GM19193 (cell line): ENCODE measurements around the gene DHRS12.

ENCODE experiments used
- POLR2A ChIP-seq: IDR thresholded peaks from 4 replicates; pipeline ENCODE4 v1.6.1; 2011; ENCODE audit not compliant: insufficient read depth, insufficient read length; ENCODE audit errors: extremely low read depth

Gene DHRS12

DNA sequence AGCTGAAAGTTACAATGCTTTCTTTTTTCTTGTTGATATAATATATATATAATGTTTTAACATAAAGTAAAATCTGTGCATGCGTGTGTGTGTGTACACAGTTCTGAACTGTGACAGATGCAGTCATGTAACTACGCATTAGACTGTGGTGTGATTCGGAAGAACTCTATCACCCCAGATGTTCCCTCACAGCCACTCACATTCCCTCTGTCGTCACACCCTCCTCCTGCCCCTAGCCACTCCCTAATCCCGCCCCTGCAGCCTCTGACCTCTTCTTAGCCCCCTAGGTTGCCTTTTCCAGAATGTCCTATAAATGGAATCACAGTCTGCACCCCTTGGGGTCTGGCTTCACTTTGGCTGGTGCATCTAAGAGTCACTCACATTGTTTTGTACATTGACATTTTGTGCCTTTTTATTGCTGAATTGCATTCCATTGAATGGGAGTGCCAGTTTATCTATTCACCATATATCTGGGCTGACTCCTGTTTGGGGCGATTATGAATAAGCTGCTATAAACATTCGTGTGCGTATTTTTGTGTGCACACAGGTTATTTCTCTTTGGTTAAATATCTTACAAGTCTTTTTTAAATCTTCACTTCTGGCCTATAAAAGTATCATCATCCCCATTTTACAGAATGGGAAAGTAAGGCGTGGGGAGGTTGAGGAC, 20.4 kb downstream of the DHRS12 start:
- no peak for TF ChIP-seq POLR2A

DNA sequence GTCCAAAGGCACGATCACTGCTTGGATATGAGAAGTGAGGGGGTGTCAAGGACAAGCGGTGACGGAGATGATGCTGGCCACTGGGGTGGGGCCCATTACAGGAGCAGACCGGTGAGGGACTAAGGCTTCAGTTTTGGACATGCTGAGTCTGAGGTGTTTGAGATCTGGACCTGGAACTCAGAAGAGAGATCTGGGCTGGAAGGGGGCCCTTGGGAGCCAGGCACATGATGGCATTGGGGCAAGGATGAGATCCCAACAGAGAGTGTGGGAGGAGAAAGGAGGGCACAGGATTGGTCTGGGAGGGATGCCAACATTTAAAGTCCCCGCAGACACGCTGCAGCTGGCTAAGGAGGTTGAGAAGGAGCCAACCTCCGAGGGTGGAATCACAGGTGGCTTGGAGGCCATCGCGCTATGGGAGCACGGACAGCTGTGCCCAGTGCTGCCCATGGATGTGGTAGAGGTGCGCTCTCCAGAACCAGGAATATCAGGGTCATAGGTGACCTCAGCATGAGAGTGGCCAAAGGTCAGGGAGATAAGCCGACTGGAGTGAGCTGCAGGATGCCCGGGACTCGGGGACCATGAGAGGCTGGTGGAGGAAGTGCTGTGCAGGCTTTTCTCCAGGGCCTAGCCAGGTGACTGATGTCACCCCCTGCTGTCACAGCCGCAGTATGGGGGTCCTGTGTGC, 21.8 kb downstream of the DHRS12 start:
- no peak for TF ChIP-seq POLR2A

DNA sequence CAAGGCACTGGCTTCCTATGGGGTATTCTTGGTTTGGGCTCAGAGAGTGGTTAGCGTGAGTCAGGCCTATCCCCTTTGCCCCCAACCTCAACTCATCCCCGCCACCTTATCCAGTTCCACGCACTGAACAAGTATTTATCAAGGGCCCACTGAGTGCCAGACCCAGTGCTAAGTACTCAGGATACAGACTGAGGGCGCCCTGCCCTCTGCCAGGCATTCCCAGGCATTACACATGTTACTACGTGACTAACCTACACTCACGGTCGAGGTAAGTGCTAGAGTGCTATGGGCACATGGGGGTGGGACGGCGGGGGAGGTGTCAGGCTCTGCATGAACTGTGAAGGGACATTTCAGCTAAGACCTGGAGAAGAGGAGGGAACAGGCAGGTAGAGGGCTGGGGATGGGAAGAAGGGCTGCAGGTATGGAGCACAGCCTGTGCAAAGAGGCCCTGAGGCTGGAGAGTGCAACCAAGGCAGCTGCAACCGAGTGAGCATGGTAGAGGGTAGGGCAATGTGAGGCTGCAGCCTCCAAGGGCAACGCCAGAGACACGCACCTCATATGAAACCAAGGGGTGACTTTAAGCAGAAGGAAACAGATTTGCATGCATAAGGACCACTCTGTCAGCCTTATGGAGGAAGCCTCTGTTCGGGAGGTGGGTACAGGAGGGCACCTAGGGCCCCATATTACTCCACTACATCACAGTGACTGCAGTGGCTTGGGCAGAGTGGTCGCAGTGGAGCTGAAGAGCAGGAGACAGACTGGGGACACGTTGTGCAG, 22.5 kb downstream of the DHRS12 start:
- TF ChIP-seq POLR2A, result no peak

GRCh38 chr13:51780099-51780498, 23.9 kb downstream of the DHRS12 start:
- no peak for TF ChIP-seq POLR2A

- TF ChIP-seq POLR2A, result no peak
Measured at GRCh38 chr13:51778392-51778791, 25.6 kb downstream of the DHRS12 start.

DNA sequence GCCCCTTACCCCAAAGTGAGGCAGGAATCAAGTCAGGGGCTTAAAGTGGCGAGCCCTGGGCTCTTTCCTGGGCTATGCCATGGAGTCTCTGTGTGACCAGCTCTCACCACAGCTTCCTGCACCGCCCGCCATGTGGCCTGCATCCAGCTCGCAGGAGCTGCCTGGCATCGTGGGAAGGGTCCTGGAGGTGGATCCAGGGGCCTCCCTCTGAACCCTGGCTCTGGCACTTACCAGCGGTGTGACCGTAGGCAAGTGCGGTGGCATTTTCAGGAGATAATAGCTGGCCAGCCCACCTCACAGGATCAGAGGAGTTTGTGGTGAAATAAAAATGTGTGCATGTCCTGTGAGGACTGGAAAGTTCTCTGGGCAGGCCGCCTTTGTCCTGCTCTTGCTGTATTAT, 26.0 kb downstream of the DHRS12 start:
- no peak for TF ChIP-seq POLR2A

- TF ChIP-seq POLR2A, result no peak
Measured at GRCh38 chr13:51776179-51776578, 27.8 kb downstream of the DHRS12 start.

- no peak for TF ChIP-seq POLR2A
Measured at GRCh38 chr13:51773515-51773914, 30.4 kb downstream of the DHRS12 start.

DNA sequence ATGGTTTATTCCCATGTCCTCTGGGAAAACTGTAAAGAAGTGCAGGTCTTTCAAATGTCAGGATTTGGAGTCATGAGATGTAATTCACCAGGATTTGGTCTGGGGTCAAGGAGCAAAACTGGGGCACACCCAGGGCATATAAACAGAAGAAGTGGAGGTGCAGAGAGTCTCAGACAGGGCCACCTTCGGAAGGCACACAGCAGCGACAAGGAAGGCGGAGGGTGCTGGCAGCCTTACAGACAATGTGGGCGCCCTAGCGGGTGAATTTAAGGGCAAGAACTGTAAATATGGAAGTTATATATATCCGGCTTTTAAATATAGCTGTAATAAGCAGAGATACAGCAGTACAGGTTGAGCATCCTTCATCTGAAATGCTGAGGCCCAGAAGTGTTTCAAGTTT, 31.2 kb downstream of the DHRS12 start:
- no peak for TF ChIP-seq POLR2A

DNA sequence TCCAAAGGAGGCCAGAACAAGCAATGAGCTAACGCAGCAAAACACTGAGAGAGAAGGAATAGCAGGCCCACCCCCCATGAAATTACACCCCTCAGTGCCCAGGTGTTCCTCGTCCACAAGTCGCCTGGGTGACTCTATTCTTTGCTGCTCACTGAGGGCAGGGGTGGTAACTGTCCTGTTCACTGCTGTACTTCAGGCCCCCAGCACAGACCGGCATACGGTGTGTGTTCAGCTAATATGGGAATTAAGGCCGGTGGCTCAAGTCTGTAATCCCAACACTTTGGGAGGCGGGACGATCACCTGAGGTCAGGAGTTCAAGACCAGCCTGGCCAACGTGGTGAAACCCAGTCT, 31.9 kb downstream of the DHRS12 start:
- TF ChIP-seq POLR2A, result no peak

GRCh38 chr13:51771418-51772104, 32.4 kb downstream of the DHRS12 start:
- TF ChIP-seq POLR2A, result no peak

DNA sequence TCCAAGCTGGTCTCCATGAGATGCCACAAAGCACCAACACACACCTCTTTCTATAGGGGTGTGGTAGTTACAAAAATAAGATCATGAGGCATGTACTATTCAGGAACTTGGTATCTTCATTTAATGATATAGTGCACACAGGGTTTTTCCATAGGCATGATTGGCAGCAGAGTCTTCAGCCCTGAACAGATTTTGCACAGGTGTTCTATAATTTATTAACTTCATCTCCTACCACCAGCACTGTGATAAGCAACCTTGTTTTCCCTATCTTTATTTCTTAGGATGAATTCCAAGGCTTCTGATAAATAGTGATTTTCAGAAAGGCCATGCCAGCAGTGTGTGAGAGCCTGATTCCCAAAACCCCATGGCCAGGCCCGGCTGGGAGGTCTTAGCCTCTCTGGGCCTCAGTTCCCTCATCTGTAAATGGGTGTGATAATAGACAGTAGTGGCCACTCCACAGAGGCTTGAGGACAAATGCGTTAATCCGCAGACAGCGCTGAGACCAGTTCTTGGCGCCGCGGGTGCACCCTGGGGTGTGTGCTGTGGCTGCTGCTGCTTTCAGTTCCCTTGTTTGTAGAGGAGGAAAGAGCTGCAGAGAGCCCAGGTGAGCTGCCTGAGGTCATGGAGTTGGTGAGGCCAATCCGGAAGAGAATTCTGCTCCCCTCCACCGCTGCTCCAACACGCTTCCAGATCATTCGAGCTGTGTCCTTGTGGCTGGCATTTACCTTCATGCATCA, 33.1 kb downstream of the DHRS12 start:
- TF ChIP-seq POLR2A, result no peak

DNA sequence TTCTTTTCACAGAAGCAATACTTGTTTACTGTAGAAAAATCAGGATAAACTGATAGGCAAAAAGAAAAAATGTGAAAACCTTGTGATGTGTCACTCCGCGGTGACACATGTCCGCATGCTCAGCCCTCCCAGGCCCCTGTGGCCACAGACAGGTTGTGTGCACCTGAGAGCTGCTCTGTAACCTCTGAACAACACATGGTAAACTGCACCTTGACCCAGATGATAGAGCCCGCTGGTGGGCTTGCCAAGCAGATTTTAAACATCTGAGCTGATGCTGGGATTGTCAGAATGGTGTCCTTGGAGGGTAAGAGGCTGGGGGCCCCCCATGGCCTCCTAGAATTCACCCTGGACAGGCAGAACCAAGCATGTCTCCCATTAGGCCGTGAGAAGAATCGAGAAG, 33.8 kb downstream of the DHRS12 start:
- no peak for TF ChIP-seq POLR2A

GRCh38 chr13:51769455-51770127, 34.4 kb downstream of the DHRS12 start:
- TF ChIP-seq POLR2A, result no peak
